Heart right ventricle (tissue), 16 donors: ENCODE data around the gene SPG11. TPM values are rescaled to one million over a fixed set of nuclear protein-coding genes. Genes with fewer than 3 reads are reported as not detected.
A peak's percentile ranks its signal among the peaks of the same experiment; 100 is the strongest.
"Not testable (repeated sequence)": the region's sequence is repeated elsewhere in the genome, so short reads cannot be mapped to it uniquely, and the experiment has no call there.

Experiments
- ATAC-seq, 8 donors: fragments of 200-7000 bp; cut with Tn5 transposase; one replicate each; pipeline ENCODE4 v1.9.1; 2020; ENCODE audit warnings: mild to moderate bottlenecking in 8 of 8, moderate library complexity in 8 of 8, moderate number of reproducible peaks in 1 of 8
- DNase-seq, 2 donors: peaks; one replicate each; pipeline ENCODE4 v3.0.0-alpha.2; 2020
- H3K27ac ChIP-seq, 10 donors: fragments of 200-600 bp; sonication (generic) in 2 of 10; one replicate each; pipeline versions ENCODE4 v1.5.0 to v1.8.0; 2020 to 2022; ENCODE audit warnings: mild to moderate bottlenecking in 3 of 10
- H3K27me3 ChIP-seq, 7 donors: fragments of 200-600 bp; one replicate each; pipeline ENCODE4 v1.8.0; 2021 to 2022; ENCODE audit warnings: mild to moderate bottlenecking in 2 of 7
- H3K36me3 ChIP-seq, 9 donors: fragments of 200-600 bp; sonication (generic) in 1 of 9; one replicate each; pipeline versions ENCODE4 v1.5.0 to v1.8.0; 2020 to 2022; ENCODE audit warnings: mild to moderate bottlenecking in 2 of 9
- H3K4me1 ChIP-seq, 9 donors: fragments of 200-600 bp; sonication (generic) in 1 of 9; one replicate each; pipeline versions ENCODE4 v1.5.0 to v1.8.0; 2020 to 2022; ENCODE audit warnings: mild to moderate bottlenecking in 4 of 9
- H3K4me3 ChIP-seq, 10 donors: fragments of 200-600 bp; sonication (generic) in 2 of 10; one replicate each; pipeline versions ENCODE4 v1.5.0 to v1.8.0; 2020 to 2022; ENCODE audit warnings: mild to moderate bottlenecking in 7 of 10, moderate library complexity in 2 of 10
- H3K9me3 ChIP-seq, 11 donors: fragments of 200-600 bp in 10 of 11; sonication (generic) in 2 of 11; one replicate each; pipeline versions ENCODE4 v1.5.0 to v1.8.0; 2013 to 2022; ENCODE audit warnings: mild to moderate bottlenecking in 2 of 11, control low read depth in 1 of 11, moderate library complexity in 1 of 11
- CTCF ChIP-seq, 9 donors: fragments of 200-600 bp; sonication (generic) in 2 of 9; IDR thresholded peaks; one replicate each; pipeline versions ENCODE4 v1.5.0 to v1.8.0; 2021 to 2022; ENCODE audit warnings: antibody characterized with exemption in 9 of 9, mild to moderate bottlenecking in 5 of 9, moderate library complexity in 1 of 9
- WGBS, 2 donors: extraction: QIAGEN DNeasy Blood & Tissue Kit; methylation state at CpG; one replicate each; pipeline ENCODE4 v1.1.7; 2013; ENCODE audit warnings: inconsistent platforms in 1 of 2; 5-methylcytosine and 5-hydroxymethylcytosine counted together
- intact Hi-C, 10 donors: fragments of 100-400 bp; cut with DNase I; formaldehyde crosslinking; loops; one replicate each; pipeline versions ENCODE4 v1.11.1 to v1.14.2; 2022
- polyA plus RNA-seq, 2 donors: library from polyadenylated mRNA; stranded (reverse); fragments of 200-250 nt; gene quantifications; one replicate each; pipeline ENCODE4 v1.2.3, GENCODE V29; 2013
- total RNA-seq, 10 donors: library from RNA; stranded (reverse); fragmentation: NEBNext Ultra II Directional in 3 of 10; extraction: Animal tissue kit (Norgen Biotek cat#: 25700) in 3 of 10; gene quantifications; one replicate each; pipeline versions ENCODE4 v1.2.1 to v1.2.4, GENCODE V29; 2021 to 2023
- donor health status: Arrhythmogenic right ventricular cardiomyopathy.
- donor health status: ischemic (EF 13 %, LVEDD 7.1; RV severe dilation, severe dysfunction).
- donor health status: healthy with polysubstance abuse.
- donor health status: DM: no; HTN: yes; CAD: no.
- donor health status: DM: no; HTN: no; CAD: no.
- donor health status: ischemic (EF 25% LVEDD 6.9; RV normal size, moderate dysfunction).
- donor health status: ischemic (EF 25% LVEDD 5.7; RV mildly dilated, moderate dysfunction).
- donor health status: healthy.
- donor health status: DM: yes; HTN: yes; CAD: no.
- donor health status: Ischemic cardiomyopathy.
- donor health status: ischemic (EF 35%, LVEDD 5.7; RV mildly dilated, moderate dysfunction).
- donor health status: nonischemic (EF 11% LVEDD 7.7; RV severe dilation, severe dysfunction).
- donor health status: DM: yes; HTN: yes; CAD: no.
- donor health status: PGD.
- donor health status: ischemic (EF 29% LVEDD 5.4; RV normal size, mild dysfunction).
- donor health status: nonischemic (EF 23%, LVEDD 6.1; RV moderate dilation, normal function).

Gene SPG11
- total and polyA plus RNA-seq, 12 donors: 17.4 to 63.4 (median 50.4) TPM

GRCh38 chr15:44554934-44555723 is 108.3 kb downstream of the SPG11 start:
- no peak for DNase-seq
- Histone ChIP-seq H3K27ac (peak overlapping the region in 6 of 10 donors; percentile 19 to 58 (median 46)), H3K4me3 (no peak overlapping the region)

GRCh38 chr15:44550734-44551133 is 112.7 kb downstream of the SPG11 start:
- ATAC-seq (no peak), DNase-seq (no peak)
- intact Hi-C loops: no loop called here
- Histone ChIP-seq H3K27ac (no peak overlapping the region), H3K36me3 (peaks cover 0 to 66% (median 26%) of the 10 kb centered on the region in 9 donors), H3K9me3 (no peaks in the 10 kb centered on the region), H3K4me1 (peaks cover 0 to 44% (median 26%) of the 10 kb centered on the region in 9 donors), H3K27me3 (no peaks in the 10 kb centered on the region), H3K4me3 (no peak overlapping the region)
- WGBS, 2 donors: 94 to 96% methylated on average over 4 of the region's 4 CpGs
- TF ChIP-seq CTCF (IDR thresholded peaks at IDR 0.05): no peak

More at GRCh38 chr15:44554934-44555723, 108.3 kb downstream of the SPG11 start:
- peak in 7 of 8 donors; percentile 59 to 87 (median 75) for ATAC-seq
- peaks cover 4 to 95% (median 64%) of the 10 kb centered on the region in 9 donors for H3K36me3 ChIP-seq
- no peak for TF ChIP-seq CTCF (IDR thresholded peaks at IDR 0.05)
- peaks cover 0 to 27% (median 16%) of the 10 kb centered on the region in 9 donors for H3K4me1 ChIP-seq
- no peaks in the 10 kb centered on the region for H3K9me3 ChIP-seq
- intact Hi-C loops: no loop called here
- 52 to 60% methylated on average over 4 of the region's 4 CpGs for WGBS, 2 donors
- no peaks in the 10 kb centered on the region for H3K27me3 ChIP-seq

- H3K27me3 ChIP-seq: no peaks in the 10 kb centered on the region
- 33 to 34% methylated on average over 3 of the region's 3 CpGs for WGBS, 2 donors
- no peaks in the 10 kb centered on the region for H3K9me3 ChIP-seq
- DNase-seq (no peak), ATAC-seq (no peak)
- intact Hi-C loops: no loop called here
- H3K4me3 ChIP-seq: no peak overlapping the region
- peaks cover 0 to 61% (median 22%) of the 10 kb centered on the region in 9 donors for H3K36me3 ChIP-seq
- H3K4me1 ChIP-seq: peaks cover 0 to 44% (median 26%) of the 10 kb centered on the region in 9 donors
- TF ChIP-seq CTCF (IDR thresholded peaks at IDR 0.05): peak in 8 of 9 donors; percentile 11 to 52 (median 32)
- H3K27ac ChIP-seq: no peak overlapping the region
These were observed 113.2 kb downstream of the SPG11 start for GRCh38 chr15:44550256-44550655.

- WGBS, 2 donors: 97 to 98% methylated on average over 9 of the region's 9 CpGs
- H3K4me3 ChIP-seq, H3K27me3 ChIP-seq, ATAC-seq, H3K27ac ChIP-seq, DNase-seq, H3K9me3 ChIP-seq, intact Hi-C loops: not testable (repeated sequence)
- H3K4me1 ChIP-seq: peaks cover 0 to 46% (median 20%) of the 10 kb centered on the region in 9 donors
- H3K36me3 ChIP-seq: peaks cover 0 to 50% (median 17%) of the 10 kb centered on the region in 9 donors
These were observed 114.3 kb downstream of the SPG11 start for GRCh38 chr15:44549152-44549551.
